ENCODE results near the gene AUNIP. TPM values are rescaled to one million over a fixed set of nuclear protein-coding genes. Genes with fewer than 3 reads are reported as not detected.

Gene AUNIP
- total and polyA plus RNA-seq, 2 donors from 2014 or later, result 0.38 TPM; not detected in 1

GRCh38 chr1:25808481-25809244 lies 50.6 kb downstream of the AUNIP start:
- no peak overlapping the region for H3K4me3 ChIP-seq (ENCODE audit: low read length in 3 of 3)
- H3K4me1 ChIP-seq (ENCODE audit: control insufficient read depth in 2 of 3, insufficient read depth in 2 of 3, low read depth in 1 of 3, low read length in 3 of 3), result peaks cover 0 to 12% (median 0%) of the 10 kb centered on the region in 3 donors
- no peak for TF ChIP-seq CTCF (IDR thresholded peaks at IDR 0.05; ENCODE audit: borderline replicate concordance, extremely low read depth, insufficient read depth)
- no peaks in the 10 kb centered on the region for H3K27me3 ChIP-seq (ENCODE audit: control insufficient read depth, insufficient read depth, low read length)
- no peak for FAIRE-seq
- H3K9ac ChIP-seq (ENCODE audit: low read length in 3 of 3), result no peak overlapping the region
- intact Hi-C loops (cut with DNase I), result no loop called here
- H3K36me3 ChIP-seq (ENCODE audit: control insufficient read depth in 2 of 3, insufficient read depth in 3 of 3, low read length in 3 of 3), result peaks cover 0 to 14% (median 0%) of the 10 kb centered on the region in 3 donors
- no peak overlapping the region for H3K27ac ChIP-seq (ENCODE audit: low read depth in 2 of 2, low read length in 2 of 2)
- H3K9me3 ChIP-seq (ENCODE audit: control insufficient read depth in 2 of 3, insufficient read depth in 1 of 3, low read length in 3 of 3), result no peaks in the 10 kb centered on the region
- DNase-seq, result peak in 1 of 5 donors; percentile 74

DNA sequence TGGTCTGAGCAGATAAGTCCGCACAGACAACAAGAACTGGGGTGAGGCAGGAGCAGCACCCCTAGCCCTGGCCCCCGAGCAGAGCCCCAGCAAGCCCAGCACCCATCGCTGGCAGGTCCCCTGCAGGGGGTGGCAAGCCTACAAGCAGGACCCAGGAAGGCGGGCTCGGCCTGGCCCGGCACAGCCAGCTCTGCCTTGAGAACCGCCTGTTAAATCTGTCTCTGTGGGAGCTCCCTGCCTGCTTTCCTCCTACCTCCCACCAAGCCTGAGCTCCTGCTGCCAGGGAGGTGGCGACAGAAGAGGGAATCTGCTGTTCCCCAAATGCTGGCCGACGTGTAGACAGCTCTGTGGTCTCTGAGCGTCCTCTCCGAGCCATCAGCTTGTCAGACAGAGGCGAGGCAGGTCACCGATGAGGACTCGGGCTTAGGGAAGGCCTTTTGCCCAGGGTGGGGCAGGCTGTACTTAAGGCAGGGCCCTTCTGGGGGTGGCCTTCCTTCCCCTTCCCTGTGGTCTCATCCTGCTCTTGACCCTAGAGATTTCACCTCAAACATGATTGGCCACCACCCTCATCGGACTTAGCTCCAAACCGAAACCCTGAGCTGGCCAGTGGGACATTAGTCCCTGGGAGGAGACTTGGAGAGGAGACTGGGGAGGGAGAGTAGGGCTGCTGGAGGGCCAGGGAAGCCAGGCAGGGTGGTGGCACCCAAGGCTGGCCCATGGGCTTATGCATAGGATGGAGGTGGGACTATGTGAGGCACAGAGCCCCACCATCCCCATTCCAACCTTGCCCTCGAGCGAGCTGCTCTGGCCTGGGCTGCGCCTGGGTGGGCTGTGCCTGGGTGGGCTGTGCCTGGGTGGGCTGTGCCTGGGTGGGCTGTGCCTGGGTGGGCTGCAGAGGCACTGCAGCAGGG lies 51.5 kb downstream of the AUNIP start:
- Histone ChIP-seq H3K4me1 (ENCODE audit: control insufficient read depth in 2 of 3, insufficient read depth in 2 of 3, low read depth in 1 of 3, low read length in 3 of 3) (peaks cover 0 to 13% (median 3%) of the 10 kb centered on the region in 3 donors), H3K4me3 (ENCODE audit: low read length in 3 of 3) (no peak overlapping the region), H3K27ac (ENCODE audit: low read depth in 2 of 2, low read length in 2 of 2) (no peak overlapping the region), H3K27me3 (ENCODE audit: control insufficient read depth, insufficient read depth, low read length) (no peaks in the 10 kb centered on the region), H3K9ac (ENCODE audit: low read length in 3 of 3) (no peak overlapping the region), H3K36me3 (ENCODE audit: control insufficient read depth in 2 of 3, insufficient read depth in 3 of 3, low read length in 3 of 3) (peaks cover 0 to 9% (median 0%) of the 10 kb centered on the region in 3 donors), H3K9me3 (ENCODE audit: control insufficient read depth in 2 of 3, insufficient read depth in 1 of 3, low read length in 3 of 3) (no peaks in the 10 kb centered on the region)
- DNase-seq (peak in 1 of 5 donors; percentile 71), FAIRE-seq (no peak)
- TF ChIP-seq CTCF (IDR thresholded peaks at IDR 0.05; ENCODE audit: borderline replicate concordance, extremely low read depth, insufficient read depth), result no peak
- intact Hi-C loops (cut with DNase I), result no loop called here

- no peak for TF ChIP-seq CTCF (IDR thresholded peaks at IDR 0.05; ENCODE audit: borderline replicate concordance, extremely low read depth, insufficient read depth)
- peaks cover 0 to 17% (median 4%) of the 10 kb centered on the region in 3 donors for H3K4me1 ChIP-seq (ENCODE audit: control insufficient read depth in 2 of 3, insufficient read depth in 2 of 3, low read depth in 1 of 3, low read length in 3 of 3)
- H3K4me3 ChIP-seq (ENCODE audit: low read length in 3 of 3), result no peak overlapping the region
- no peaks in the 10 kb centered on the region for H3K27me3 ChIP-seq (ENCODE audit: control insufficient read depth, insufficient read depth, low read length)
- intact Hi-C loops (cut with DNase I), result no loop called here
- peak in 1 of 5 donors; percentile 79 for DNase-seq
- H3K9ac ChIP-seq (ENCODE audit: low read length in 3 of 3), result no peak overlapping the region
- peaks cover 0 to 7% (median 0%) of the 10 kb centered on the region in 3 donors for H3K36me3 ChIP-seq (ENCODE audit: control insufficient read depth in 2 of 3, insufficient read depth in 3 of 3, low read length in 3 of 3)
- no peak for FAIRE-seq
- H3K9me3 ChIP-seq (ENCODE audit: control insufficient read depth in 2 of 3, insufficient read depth in 1 of 3, low read length in 3 of 3), result no peaks in the 10 kb centered on the region
- peak overlapping the region in 1 of 2 donors; percentile 32 for H3K27ac ChIP-seq (ENCODE audit: low read depth in 2 of 2, low read length in 2 of 2)
Observed at GRCh38 chr1:25806418-25806817, 52.8 kb downstream of the AUNIP start.

Data from kidney (tissue), 14 donors.